ENCODE measurements around the gene LGALS1. TPM values are rescaled to one million over a fixed set of nuclear protein-coding genes. Genes with fewer than 3 reads are reported as not detected.

Gene LGALS1
- 16.1 and 21.0 TPM in 2 replicates for total RNA-seq
- long read RNA-seq, partial matches to known transcripts = 0 of 2 reads
- long read RNA-seq, other reads (novel, unspliced or antisense) = 0 of 2 reads

GRCh38 chr22:37674951-37675929 lies at the start of gene LGALS1:
Gene LGALS1 (plus strand): TSS chr22:37675636. CDS start chr22:37675703, 67 bp downstream.
- no peak within 1 kb of the TSS for H3K27ac Mint-ChIP-seq (ENCODE audit: unreplicated experiment)
- H3K4me3 Mint-ChIP-seq = peak within 1 kb of the TSS; percentile 56
- peak; percentile 21 for DNase-seq (ENCODE audit: low read depth, low spot score)
- H3K27me3 Mint-ChIP-seq (ENCODE audit: low read depth) = peaks cover 5% of the 10 kb centered on the region
- no peak for TF ChIP-seq CTCF (conservative IDR thresholded peaks at IDR 0.05)
- no peaks in the 10 kb centered on the region for H3K36me3 Mint-ChIP-seq (ENCODE audit: low read depth)
- no peaks in the 10 kb centered on the region for H3K9me3 Mint-ChIP-seq
- H3K4me1 Mint-ChIP-seq = peaks cover 10% of the 10 kb centered on the region

GRCh38 chr22:37625737-37626136 lies 49.7 kb upstream of the LGALS1 start:
- H3K4me1 Mint-ChIP-seq = peaks cover 10% of the 10 kb centered on the region
- no peaks in the 10 kb centered on the region for H3K9me3 Mint-ChIP-seq
- no peak for DNase-seq (ENCODE audit: low read depth, low spot score)
- H3K4me3 Mint-ChIP-seq = peak overlapping the region; percentile 11
- TF ChIP-seq CTCF (conservative IDR thresholded peaks at IDR 0.05) = no peak
- no peak overlapping the region for H3K27ac Mint-ChIP-seq (ENCODE audit: unreplicated experiment)
- no peaks in the 10 kb centered on the region for H3K27me3 Mint-ChIP-seq (ENCODE audit: low read depth)
- peaks cover 2% of the 10 kb centered on the region for H3K36me3 Mint-ChIP-seq (ENCODE audit: low read depth)

- no peaks in the 10 kb centered on the region for H3K9me3 Mint-ChIP-seq
- TF ChIP-seq CTCF (conservative IDR thresholded peaks at IDR 0.05) = no peak
- no peak overlapping the region for H3K4me3 Mint-ChIP-seq
- peaks cover 2% of the 10 kb centered on the region for H3K36me3 Mint-ChIP-seq (ENCODE audit: low read depth)
- H3K4me1 Mint-ChIP-seq = peaks cover 10% of the 10 kb centered on the region
- H3K27ac Mint-ChIP-seq (ENCODE audit: unreplicated experiment) = no peak overlapping the region
- no peaks in the 10 kb centered on the region for H3K27me3 Mint-ChIP-seq (ENCODE audit: low read depth)
- no peak for DNase-seq (ENCODE audit: low read depth, low spot score)
Observed at GRCh38 chr22:37626144-37626543, 49.3 kb upstream of the LGALS1 start.

GRCh38 chr22:37626556-37627075 lies 48.8 kb upstream of the LGALS1 start:
- TF ChIP-seq CTCF (conservative IDR thresholded peaks at IDR 0.05) = no peak
- peaks cover 10% of the 10 kb centered on the region for H3K4me1 Mint-ChIP-seq

GRCh38 chr22:37627121-37627520 lies 48.3 kb upstream of the LGALS1 start:
- Mint-ChIP-seq H3K27me3 (ENCODE audit: low read depth) (no peaks in the 10 kb centered on the region), H3K27ac (ENCODE audit: unreplicated experiment) (peak overlapping the region; percentile 78), H3K4me3 (peak overlapping the region; percentile 67), H3K36me3 (ENCODE audit: low read depth) (peaks cover 2% of the 10 kb centered on the region), H3K9me3 (no peaks in the 10 kb centered on the region), H3K4me1 (peaks cover 10% of the 10 kb centered on the region)
- no peak for DNase-seq (ENCODE audit: low read depth, low spot score)
- TF ChIP-seq CTCF (conservative IDR thresholded peaks at IDR 0.05) = no peak

More at GRCh38 chr22:37626556-37627075, 48.8 kb upstream of the LGALS1 start:
- Mint-ChIP-seq H3K36me3 (ENCODE audit: low read depth) (peaks cover 2% of the 10 kb centered on the region), H3K4me3 (peak overlapping the region; percentile 67), H3K27ac (ENCODE audit: unreplicated experiment) (peak overlapping the region; percentile 78), H3K9me3 (no peaks in the 10 kb centered on the region), H3K27me3 (ENCODE audit: low read depth) (no peaks in the 10 kb centered on the region)
- DNase-seq (ENCODE audit: low read depth, low spot score) = no peak

Data from neural crest cell (in vitro differentiated cells).